ENCODE measurements around the gene MME.

The MME gene

DNA sequence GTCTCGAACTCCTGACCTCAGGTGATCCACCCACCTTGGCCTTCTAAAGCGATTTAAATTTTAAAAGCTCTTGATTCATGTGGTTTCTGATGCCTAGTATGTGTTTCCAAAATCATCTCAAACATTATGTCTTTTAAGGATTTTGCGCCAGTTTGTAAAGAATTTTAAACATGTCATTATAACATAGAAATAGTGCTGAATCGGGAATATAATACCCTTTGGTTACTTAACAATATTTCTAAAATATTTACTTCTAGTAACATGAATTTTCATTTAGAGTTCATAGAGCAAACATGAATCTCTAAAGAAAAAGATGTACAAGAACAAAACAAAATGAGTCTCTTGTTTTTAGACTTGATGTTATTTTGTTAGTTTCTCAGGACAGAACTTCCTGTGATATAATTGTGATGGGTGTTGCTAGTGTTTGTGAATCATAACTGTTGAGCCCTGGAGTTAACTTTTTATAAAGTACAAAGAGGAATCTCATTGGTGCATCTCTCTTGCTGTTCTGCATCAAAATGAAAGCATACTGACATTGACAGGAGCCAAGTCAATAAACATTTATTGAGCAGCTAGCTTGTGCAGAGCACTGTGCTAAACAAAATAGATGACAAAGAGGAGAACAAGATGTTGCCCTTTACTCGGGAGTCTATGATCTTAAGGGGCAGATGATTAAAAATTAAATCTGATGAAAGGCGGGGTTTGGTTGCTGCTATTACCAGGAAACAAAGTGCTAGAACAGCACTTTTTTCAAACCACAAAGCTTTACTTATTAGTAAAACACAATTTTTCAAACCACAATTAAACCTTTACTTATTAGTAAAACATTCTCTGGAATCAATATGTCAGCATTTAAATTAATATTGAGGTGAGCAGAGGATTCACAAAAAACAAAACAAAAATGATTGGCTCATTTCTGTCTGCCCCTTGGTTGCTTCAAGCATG lies 73.4 kb downstream of the MME start:
- DNase-seq: no peak

DNA sequence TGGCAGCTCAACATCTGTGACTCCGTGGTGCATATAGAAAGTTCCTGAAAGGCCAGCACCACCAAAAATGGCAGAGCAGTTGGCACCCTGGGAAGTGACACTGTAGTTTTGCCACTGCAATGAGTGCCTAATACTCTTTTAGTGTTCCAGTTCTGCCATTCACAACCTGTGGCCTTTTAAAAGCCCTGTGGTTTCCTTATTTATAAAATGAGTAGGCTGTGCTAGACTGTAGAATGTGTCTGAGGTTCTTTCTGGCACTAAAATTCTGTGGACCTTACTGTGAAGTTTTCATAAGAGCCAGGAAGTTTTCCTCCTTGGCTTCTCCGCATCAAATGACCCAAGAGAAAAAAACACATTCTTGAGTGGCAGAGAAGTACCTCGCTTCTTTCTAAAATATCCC lies 74.1 kb downstream of the MME start:
- DNase-seq: no peak

DNA sequence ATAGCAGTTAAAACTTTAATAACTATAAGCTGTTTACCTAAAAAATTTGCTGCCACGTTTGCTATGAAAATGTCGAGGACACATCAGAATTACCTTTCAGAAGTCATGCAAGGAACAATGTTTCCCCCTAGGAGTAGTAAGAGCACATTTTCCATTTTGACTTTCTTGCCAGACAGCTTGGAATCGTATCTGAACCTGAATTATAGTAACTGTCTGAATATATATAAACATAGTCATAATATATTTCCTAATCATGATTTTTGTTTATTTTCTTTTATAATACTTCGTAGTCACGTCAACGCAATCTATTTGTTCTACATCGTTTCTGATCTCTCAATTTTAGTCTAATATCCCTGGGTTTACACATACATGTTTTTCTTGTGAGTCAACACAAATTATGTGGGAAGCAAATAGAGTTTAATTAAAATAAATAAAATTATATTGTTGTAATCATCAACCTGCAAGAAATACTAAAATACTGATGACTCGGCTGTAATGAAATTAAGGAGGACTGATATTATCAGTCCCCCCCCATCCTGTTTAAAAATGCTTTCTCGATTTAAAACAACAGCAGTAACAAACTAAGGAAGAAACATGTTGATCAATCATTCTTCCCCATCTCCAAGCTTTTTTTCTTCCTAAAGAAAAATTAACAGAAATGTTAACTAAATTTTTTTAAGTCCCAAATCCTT lies 78.4 kb downstream of the MME start:
- no peak for DNase-seq

DNA sequence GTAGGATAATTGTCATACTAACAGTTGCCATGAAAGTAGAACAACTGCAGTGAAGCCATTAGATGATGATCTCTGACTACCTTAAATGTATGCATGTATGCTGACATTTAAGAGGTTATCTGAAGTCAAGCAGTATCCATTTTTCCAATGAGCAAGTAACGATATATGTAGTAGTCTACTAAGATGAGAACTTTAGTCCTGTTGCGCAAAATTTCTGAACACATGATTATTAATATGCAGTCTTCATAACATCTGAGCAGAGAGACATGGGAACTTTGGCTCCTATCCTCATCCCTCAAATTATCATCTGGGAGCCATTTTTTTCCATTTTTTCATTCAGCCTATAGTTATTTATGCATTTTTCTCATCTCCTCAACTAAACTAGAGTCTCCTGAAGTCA lies 79.2 kb downstream of the MME start:
- DNase-seq: no peak

DNA sequence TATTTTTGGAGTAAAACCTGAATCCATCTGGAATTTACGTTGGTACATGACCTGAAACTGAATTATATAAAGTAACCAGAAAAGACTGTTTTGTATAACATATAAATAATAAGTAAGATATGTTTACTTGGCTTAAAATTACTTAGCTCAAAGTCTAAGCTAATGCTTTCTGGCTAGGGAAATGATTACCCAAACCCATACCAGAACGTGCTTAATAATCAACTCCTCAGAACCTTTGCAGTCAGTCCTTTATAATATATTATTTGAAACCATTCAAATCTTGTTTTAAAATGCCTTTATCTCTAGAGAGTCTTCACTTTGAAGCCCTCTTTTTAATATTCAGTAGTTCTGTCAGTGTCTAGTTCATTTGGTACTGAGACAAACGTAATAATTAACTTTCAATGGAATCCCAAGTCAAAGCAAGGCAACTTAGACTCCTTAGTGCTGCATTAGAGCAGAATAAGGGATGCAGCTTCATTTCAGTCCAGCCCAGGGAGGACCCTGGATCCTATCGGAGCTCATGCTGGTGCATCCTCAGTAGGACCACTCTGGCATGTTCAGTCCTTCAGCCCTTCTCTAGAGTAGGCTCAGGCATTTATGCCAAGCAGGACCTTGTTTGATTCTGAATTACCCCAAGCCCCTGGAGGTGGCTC lies 81.6 kb downstream of the MME start:
- no peak for DNase-seq

DNA sequence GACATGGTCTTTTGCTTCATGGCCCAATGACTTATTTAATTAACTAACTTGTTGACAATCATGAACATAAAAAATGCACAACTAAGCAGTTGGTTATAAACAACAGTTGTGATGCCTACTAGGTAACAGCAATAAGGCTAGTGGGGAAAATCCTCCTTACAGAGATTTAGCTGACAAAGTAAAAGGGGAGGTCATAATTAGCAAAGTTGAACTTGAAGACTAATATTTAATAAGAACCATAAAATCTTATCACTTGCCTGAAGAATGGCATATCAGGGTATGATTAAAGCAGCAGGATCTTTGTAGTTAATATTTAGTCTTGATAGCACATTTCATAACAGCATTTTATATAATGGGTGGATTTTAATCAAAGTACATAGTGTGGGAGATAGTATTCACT lies 84.2 kb downstream of the MME start:
- DNase-seq: no peak

DNA sequence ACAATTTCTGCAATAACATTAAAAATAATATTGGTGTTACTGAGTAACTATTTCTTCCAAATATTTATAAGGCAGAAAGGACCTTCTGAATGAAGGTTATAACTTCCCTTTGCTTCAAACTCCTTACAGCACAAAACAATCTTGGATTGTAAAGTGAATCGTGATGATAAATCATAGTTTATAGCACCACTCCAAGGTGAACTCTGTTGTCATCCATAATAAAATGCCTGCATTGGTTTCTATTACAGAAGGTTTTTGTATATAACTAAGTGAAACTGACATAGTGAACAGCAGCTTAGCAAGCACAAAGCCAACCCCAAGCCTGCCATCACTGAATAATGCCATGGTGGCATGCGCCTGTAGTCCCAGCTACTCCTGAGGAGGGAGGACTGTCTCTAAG lies 86.3 kb downstream of the MME start:
- DNase-seq: no peak

DNA sequence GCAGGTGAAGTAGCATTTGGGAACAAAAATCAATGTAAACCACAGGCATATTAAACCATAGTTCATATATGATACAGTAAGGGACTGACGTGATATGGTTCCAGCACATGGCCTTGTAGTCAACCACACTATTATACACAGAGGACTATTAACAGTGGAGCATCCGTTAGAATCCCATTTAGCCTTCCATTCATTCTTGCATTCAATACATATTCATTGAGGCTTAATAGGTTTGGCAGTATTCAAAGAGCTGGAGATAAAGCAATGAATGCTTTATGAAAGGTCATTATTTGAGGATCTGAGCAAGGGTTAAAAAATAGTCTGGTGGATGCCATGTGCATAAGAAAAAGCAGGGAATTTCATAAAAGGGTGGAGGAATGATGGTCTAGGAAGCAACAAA lies 89.1 kb downstream of the MME start:
- no peak for DNase-seq

DNA sequence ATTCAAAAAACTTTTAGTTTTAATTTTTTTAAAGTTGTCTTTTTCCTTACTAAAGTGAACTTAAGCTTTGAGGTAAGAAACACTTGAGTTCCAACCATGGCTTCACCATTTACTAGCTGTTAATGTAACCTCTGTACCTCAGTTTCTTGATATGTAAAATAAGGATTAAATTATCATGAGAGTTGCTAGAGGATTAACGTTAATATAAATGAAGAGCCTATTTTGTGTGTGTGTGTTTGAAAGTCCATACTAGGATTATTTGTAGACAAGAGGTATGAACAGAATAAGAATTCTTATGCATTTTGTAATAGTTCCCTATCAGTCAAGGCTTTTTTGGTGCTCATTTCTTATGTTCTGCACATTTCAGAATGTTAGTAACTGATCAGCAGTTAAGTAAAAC lies 93.7 kb downstream of the MME start:
- DNase-seq: no peak

DNA sequence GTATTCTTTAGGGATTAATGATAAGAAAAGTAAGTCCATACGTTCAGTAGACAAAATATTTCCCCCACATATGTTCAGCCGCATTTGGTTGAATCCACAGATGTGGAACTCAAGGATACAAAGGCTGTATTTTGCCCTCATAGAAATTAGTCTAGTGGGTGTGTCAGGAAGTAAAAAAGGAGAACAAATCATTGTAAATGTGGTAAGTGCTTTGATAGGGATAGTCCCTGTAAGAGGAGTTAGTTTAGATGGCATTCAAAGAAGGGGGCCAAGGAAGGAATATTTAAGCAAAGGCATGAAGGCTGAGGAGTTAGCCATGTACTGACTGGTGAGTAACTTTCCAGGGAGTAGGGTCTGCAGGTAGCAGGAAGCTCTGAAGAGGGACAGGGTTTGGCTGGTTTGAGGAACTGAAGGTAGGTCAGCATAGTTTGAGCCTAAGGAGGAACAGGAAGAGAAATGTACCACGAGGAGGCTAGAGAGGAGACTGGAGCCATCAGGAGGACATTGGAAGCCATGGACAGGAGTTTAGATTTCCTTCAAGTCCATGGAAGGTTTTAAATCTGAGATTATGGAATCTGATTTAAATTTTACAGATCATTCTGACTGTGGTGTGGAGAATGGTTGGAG lies 98.8 kb downstream of the MME start:
- DNase-seq: no peak

DNA sequence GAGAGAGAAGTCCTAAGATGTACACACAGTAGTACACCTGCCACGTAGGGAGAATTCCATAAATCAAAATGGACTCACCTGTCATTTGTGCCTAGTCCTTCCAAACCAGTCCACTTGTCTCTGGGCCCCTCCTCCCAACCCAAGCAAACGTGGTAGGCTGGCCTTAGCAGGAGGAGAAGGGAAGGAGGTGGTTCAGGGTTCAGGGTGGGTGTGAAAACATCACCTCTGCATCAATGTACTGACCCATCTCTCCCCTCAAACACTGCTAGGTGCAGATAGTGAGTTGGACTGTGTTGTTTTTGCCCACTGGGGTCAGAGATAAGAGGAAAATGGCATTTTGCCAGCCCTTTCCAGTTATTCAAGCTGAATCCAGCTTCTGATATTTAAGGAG lies 99.3 kb downstream of the MME start:
- no peak for DNase-seq

DNA sequence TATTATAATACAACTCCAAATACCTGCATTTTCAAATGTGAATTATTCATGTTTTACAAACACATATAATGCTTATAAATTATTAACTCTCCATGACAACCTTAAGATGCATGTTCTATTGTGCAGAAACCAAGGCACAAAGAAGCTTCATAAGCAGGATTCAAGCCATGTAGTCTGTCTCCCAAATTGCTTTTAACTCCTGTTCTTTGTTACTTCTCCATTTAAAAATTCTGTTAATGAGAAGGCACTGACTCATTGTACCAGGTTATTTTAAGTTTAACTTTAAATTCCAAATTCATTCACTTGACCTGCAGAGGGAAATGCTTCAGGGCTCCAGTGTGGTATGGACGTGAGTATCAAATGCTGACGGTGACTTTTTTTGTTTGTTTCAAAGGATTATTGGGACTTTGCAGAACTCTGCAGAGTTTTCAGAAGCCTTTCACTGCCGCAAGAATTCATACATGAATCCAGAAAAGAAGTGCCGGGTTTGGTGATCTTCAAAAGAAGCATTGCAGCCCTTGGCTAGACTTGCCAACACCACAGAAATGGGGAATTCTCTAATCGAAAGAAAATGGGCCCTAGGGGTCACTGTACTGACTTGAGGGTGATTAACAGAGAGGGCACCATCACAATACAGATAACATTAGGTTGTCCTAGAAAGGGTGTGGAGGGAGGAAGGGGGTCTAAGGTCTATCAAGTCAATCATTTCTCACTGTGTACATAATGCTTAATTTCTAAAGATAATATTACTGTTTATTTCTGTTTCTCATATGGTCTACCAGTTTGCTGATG lies 100.0 kb downstream of the MME start:
- DNase-seq: no peak

DNA sequence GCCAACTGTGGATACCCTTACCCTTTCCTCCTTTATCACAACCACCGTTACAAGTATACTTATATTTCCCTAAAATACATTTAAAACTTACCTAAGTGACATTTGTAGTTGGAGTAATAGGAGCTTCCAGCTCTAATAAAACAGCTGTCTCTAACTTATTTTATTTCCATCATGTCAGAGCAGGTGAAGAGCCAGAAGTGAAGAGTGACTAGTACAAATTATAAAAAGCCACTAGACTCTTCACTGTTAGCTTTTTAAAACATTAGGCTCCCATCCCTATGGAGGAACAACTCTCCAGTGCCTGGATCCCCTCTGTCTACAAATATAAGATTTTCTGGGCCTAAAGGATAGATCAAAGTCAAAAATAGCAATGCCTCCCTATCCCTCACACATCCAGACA lies 102.3 kb downstream of the MME start:
- DNase-seq: no peak

DNA sequence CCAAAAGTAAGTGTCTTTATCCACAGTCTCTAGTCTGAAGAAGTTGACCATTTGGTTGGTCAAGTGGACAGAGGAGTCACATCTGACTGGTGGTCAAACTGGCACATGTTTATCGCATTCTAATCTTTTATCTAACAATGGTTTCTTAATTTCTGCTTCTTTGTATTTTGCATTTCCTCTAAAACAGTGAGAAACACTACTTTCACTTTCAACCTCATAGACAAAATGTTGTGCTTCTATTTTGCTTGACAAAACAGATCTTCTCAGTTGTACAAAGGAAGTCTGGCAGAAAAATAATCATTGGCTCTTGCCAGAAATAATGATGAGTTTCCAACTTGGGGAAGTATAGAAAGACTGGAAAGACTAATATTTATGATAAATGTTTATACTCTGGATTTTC lies 103.9 kb downstream of the MME start:
- no peak for DNase-seq

DNA sequence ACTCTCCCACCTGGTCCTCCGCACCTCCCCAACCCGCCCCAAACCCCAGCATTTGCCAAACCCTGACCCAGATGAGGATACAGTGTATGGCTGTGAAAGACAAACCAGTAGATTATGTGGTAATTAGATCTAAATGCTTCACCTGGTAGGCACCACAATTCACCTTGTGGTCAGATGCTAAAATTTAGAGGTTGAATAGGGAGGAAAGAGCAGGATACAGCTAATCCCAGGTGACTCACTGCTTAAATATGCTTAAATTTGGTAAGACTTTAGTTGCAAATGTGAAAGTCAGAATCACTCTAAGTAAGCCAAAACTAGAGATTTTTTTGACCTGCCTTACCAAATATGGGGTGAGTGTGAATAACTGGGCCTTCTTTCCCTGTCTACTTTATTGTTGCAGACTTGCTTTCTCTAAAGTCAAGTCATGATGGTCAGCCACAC lies 105.5 kb downstream of the MME start:
- DNase-seq: no peak

DNA sequence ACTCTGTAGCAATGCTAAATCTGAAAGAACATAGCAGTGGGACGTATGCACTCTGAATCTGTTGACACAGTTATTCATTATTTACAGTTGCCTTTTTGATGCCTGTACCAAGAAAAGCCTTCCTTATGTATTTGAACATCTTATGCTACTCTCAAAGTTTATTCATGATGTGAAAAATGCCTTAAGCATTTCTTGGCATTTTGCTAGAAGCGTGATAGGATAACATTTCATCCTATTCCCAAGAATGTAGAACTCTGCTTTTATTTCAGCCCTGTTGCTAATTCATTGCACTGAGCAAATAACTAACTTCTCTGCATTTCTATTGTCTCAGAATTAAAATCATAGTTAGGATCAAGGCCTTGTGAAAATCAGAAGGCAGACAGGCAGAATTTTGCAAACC lies 107.9 kb downstream of the MME start:
- DNase-seq: no peak

DNA sequence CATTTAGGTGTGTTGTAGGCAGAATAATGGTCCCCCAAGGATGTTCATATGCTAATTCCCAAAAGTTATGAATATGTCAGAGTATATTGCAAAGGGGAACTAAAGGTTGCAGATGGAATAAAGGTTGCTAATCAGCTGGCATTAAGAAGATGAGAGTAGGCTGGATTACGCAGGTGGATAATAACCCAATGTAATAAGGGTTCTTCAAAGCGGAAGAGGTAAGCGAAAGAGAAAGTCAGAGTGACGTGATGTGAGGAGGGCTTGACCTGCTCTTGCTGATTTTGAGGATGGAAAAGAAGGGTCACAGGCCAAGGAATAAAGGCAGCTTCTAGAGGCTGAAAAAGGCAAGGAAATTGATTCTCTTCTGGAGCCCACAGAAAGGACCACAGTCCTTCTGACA lies 109.4 kb downstream of the MME start:
- no peak for DNase-seq

DNA sequence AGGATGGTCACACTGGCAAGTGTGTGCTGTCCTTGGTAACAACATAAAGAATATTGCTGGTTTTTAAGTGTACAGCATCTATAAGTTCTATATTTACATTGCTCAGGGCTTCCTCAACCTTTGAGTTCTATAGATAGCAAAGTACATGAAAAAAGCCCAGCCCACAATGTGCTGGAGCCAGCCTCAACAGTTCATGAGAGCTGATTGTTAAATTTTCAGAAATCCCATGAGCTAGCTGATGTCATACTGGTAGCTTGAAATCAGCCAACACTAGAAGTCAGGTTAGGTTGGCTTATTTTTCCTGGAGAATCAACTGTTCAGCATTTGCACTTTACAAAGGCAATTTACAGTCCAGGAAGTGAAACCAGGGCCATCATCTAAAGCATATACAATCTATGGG lies 110.6 kb downstream of the MME start:
- DNase-seq: no peak

DNA sequence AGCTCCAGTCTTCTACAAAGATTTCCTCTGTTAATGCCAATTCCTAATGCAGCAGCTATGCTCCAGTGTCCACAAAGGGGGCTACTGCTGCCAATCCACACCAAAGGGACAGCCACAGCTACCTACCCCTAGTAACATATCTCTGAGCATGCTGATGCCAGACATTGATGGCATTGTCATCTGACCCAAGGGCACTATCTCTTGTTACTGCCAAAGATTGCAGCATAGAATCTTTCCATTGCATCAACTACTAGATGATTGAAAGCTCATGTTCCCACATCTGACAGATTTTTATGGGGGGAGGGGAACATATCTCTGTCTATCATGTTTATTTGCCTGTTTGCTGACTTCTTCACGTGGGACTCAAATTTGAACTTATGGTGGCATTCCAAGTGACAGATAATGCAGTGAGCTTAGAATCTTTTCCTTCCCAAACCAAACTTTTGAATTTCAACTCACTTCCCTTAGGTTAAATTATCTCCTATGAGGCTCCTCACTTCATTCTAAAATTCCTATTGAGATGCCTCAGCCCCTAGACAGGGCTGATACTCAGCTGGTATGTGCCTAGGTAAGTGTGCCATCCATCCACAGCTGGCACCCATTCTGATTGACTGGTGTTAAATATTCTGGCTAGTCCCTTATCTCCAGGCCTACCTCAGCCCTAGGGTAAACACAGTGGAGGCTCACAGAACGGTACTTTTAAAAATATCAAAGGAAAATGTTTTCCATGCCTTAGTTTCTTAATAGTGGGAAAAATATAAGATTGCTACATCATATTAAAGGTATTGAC lies 113.0 kb downstream of the MME start:
- no peak for DNase-seq

DNA sequence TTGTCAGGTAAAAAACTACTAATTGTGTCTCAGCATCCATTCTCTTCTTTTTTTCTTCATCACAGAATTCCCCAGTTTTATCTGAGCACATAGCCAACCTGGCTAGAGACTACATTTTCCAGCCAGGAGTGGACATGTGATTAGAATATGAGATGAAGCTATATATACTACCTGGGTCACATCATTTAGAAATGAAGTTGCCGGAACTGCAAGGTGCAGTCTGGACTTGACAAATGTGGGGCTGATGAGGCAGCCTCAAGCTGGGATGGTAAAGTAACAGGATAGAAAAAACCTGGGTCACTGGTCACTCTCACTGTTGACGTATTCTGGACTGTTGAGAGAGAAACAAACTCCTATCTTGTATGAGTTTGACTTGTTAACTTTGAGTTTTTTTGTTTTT lies 113.7 kb downstream of the MME start:
- no peak for DNase-seq
